Retina (tissue), 1 donor: ENCODE results near the gene PAFAH1B1.
"Not testable (repeated sequence)": the region's sequence is repeated elsewhere in the genome, so short reads cannot be mapped to it uniquely, and the experiment has no call there.

Experiments
- DNase-seq: peaks from one replicate; pipeline ENCODE4 v3.0.0-alpha.2; 2016

Gene PAFAH1B1

DNA sequence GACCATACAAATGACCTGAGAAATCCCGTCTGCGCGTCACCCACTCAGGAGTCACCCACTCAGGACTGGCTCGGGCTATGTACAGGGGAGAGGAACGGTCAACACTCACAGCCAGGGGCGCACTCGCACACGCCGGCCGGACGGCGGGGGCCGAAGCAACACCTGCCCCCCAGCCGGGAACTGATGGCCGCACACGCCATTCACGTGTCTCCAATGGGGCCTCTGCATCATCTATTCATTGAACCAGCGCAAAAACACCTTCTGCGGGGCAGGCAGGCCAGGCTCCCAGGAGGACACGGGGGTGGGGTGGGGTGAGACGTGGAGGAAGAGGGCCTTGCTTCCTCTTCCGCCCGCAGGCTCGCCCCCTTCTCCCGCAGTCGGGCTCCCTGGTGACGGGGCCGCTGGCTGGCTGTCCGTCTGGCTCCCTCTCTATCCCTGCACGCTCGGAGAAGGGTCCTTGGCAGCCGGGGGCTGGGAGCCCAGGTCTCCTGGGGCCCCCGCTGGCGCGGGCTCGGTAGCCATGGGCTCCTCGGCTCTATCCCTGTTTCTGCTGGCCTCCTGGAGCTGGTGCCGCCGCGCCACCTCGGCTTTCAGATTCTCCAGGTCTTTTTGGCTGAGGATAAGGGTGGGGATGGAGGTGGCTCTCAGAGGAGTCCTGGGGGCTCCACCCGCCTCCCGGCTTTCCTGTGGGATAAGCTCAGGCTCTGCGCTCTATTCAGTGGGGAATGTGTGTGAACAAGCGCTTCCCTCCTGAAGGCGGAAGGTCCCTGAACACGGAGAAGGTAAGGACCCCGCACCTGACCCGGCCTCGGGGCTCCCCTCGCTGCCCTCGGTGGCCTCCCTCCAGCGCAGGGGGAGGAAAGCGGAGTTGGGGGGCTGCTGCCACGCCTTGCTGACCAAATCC is 97.0 kb downstream of the PAFAH1B1 start:
- DNase-seq, result peak; percentile 49

DNA sequence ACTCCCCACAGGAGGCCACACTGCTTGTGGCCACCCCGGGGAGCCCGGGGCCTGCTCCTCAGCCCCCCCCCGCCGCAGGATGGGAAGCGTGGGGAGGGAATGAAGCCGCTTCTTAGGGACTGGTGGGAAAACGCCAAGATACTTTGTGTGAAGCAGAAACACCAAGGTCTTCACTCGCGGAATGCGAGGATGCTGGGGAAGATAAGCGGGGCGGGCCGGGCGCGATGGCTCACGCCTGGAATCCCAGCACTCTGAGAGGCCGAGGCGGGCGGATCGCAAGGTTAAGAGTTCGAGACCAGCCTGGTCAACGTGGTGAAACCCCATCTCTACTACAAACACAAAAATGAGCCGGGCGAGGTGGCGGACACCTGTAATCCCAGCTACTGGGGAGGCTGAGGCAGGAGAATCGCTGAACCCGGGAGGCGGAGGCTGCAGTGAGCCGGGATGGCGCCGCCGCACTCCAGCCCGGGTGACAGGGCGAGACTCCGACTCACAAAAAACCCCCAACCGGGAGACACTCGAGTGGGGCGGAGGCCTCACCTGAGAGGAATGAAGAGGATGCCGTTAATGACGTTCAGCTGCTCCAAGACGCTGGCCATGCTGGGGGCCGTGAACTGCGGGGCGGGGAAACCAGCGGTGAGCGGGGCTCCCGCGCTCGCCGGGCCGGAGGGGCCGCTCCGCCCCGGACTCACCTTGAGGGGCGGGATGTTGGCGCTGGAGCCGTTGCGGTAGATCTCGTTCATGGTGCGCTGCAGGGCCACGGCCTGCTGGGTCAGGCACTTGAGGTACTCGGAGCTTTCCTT is 97.8 kb downstream of the PAFAH1B1 start:
- no peak for DNase-seq

- DNase-seq, result no peak
These were observed 98.7 kb downstream of the PAFAH1B1 start for GRCh38 chr17:2691965-2692780.

- DNase-seq, result no peak
These were observed 99.3 kb downstream of the PAFAH1B1 start for GRCh38 chr17:2692781-2693135.

DNA sequence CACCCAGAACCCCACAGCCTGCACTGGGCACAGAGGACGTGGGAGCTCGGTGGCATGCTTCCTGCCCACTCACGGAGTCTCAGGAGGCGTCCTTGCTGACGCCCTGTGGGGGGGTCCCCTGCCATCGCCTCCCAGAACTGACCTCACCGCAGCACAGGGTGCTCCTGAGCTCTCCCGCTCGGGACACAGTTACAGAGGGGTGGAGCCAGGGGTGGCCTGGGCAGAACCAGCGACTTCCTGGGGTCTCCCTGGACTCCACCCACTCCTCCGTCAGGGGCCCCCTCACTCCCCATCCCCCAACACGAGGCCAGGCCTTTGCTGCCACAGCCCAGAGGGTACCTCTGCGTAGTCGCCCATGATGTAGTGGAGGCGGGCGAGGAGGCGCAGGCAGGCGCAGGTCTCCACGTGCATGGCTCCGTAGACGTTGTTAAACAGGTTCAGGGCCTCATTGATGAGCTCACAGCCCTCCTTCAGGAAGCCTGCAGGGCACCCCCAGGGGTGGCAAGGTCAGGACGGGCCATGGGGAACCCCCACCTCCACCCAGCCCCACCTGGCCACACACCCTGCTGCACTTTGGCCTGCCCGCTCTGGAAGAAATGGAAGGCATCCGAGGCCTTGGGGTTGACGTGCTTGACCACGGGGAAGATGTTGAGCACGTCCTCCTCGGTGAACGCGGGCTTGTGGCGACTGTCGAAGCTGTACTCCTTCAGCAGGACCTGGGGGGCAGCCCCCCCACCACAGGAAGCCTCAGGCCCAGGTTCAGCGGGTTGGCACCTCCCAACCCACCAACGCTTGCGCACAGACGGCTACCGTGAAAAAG is 100.3 kb downstream of the PAFAH1B1 start:
- DNase-seq, result no peak

- no peak for DNase-seq
These were observed 101.2 kb downstream of the PAFAH1B1 start for GRCh38 chr17:2694381-2695242.

DNA sequence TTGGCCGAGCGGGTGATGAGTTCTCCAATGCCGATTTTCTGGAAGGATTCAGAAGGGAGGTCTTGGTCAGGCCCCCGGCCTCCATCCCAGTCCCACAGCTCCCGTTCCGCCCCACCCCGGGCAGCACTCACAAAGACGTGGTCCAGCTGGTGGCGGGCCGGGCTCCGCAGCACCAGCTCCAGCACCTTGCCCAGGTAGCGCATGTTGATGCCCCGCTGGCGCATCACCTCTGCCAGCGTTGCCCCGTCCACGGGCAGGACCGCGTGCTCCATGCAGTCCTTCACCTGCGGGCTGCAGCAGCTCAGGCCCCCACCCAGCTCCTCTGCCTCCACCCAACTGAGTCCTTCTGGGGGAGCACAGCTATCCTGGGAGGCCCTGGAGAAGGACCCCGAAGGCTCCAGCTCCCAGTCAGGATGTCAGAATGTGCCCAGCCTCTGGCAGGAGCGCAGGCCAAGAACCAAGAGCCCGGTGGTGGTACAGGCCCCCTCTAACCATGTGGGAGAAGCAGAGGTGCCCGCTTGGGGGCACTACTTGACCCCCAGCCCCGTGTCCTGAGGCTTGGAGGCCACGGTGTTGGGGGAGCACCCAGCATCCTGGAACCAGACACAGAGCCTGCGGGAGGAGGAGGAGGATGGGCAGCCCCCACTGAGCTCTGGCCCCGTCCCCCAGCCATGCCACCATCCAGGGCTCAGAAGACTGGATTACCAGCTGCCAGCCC is 101.9 kb downstream of the PAFAH1B1 start:
- DNase-seq, result no peak

DNA sequence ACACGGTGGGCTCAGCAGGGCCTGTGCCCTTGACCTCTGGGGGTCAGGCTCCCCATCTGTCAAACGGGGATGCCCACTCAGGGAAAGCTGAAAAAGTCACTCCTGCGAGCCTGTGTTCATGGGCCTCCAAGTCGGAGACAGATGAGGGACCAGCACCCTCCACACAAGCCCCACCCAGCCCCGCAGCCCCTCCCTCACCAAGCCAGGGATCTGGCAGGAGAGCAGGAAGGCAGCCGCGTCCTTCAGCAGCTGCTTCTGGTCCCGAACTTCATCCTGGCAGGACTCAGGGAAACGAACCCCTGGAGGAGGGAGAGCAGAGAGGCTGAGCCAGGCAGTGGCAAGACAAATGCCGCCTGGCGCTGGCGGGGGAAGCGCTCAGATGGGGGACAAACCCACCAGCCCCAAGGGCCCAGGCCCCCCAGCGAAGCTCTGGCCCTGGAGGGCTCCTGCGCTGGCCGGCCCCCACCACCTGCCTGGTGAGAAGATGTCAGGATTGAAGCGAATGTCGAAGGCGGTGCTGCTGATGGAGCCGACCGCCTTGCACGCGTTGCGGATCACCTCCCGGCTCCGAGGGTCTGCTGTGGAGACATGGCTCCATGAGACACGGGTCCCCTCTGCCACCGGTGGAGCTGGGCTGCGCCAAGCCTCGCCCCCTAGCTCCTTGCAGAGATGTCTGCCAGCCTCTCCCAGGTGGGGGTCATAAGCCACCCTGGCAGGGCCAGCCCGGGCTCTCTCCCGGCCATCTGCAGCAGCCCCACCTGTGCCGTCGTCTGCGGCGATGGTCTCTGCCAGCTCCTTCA is 102.7 kb downstream of the PAFAH1B1 start:
- no peak for DNase-seq

DNA sequence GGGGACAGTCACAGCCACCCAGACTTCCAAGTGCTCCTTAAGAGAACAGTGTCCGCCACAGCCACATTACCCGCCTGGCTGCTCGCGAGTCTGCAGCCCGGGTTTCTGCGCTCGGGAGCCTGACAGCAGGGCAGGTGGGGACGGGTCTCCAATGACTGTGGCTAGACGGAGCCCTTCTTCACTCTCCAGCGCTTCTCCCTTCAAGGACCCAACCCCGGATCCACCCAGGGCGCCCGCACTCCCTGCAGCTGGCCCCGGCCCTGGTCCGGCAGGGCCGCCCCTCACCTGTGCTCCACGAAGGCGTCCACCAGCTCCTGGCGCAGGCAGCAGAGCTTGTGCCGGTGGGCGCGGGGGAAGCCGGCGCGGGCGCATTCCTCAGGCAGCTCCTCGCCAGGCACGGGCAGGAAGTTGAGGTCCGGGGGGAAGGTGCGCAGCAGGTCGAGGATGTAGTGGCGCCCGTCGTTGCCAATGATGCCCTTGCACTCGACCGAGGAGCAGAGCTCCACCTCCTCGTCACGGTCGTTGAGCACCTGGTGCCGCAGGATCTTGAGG is 104.2 kb downstream of the PAFAH1B1 start:
- DNase-seq, result no peak

- not testable (repeated sequence) for DNase-seq
These were observed 105.9 kb downstream of the PAFAH1B1 start for GRCh38 chr17:2699216-2699805.

GRCh38 chr17:2700030-2700490 is 106.6 kb downstream of the PAFAH1B1 start:
- DNase-seq, result no peak

DNA sequence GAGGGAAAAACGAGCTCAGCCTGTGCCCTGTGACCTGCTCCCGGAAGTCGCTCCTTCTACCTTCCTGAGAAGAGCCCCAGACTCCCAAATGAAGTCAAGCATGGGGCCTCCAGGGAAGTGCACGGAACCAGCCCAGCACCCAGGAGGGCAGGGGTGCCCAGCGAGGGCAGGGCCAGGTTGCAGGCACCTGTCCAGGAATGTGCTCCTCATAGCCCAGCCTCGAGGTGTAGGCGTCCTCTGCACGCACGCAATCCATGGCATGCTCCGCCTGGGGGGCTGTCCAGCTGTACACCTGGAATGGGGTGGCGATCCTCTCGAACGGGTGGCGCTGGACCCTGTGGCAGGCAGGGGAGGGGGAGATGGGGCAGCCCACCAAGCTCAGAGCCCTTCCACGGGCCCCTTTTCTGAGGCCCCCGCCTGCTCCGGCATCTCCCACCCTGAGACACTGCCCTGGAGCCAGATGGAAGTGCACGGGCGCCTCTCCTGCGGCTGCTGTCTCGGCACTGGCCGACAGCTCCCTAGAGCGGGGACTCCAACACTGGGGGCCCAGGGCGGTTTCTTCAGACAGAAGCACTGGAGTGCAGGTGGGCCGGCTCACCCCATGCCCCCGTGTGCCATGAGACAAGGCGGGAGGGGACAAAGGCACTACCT is 107.2 kb downstream of the PAFAH1B1 start:
- no peak for DNase-seq

DNA sequence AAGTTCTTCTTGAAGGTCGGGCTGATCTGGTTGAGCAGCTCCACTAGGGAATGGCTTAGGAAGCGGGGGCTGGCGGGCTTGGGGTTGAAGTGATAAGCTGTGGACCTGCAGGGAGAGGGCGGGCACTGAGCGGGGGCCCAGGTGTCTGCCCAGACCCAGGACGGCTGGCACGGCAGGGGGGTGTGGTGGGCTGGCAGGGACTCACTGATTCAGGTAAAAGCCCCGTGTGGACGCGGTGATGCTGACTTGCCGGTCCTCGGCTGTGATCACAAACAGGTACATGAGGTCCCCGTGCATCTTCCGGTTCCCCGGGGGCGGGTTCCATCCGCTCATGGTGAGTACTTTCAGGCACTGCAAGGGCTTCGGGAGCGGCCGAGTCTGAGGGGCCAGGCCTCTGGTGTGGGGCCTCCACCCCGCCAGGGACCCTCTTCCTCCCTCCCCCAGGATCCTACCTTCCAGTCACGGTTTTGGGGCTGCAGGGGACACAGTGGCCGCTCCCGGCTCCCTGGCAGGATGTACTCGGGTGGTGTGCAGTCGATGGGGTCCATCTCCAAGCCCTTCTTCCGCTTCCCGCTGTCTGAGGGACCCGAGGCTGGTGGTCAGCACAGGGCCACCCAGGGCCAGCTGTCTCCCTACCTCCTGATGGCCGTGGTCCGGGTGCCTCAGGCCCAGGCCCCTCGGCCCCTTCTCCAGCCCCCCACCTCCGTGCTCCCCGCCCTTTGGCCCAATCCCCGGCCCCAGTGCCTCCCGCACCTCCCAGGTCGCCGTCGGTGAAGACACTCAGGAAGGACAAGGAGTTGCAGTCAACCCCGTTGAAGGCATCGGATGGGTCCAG is 107.9 kb downstream of the PAFAH1B1 start:
- no peak for DNase-seq

- no peak for DNase-seq
These were observed 108.7 kb downstream of the PAFAH1B1 start for GRCh38 chr17:2701996-2702741.

GRCh38 chr17:2703181-2703580 is 109.7 kb downstream of the PAFAH1B1 start:
- no peak for DNase-seq

- no peak for DNase-seq
These were observed 110.2 kb downstream of the PAFAH1B1 start for GRCh38 chr17:2703606-2704005.
